Measurements from ENCODE around the gene TRANK1. TPM values are rescaled to one million over a fixed set of nuclear protein-coding genes. Genes with fewer than 3 reads are reported as not detected.

The TRANK1 gene
- total and polyA plus RNA-seq, 4 donors, result 2.9 to 40.0 (median 10.2) TPM

DNA sequence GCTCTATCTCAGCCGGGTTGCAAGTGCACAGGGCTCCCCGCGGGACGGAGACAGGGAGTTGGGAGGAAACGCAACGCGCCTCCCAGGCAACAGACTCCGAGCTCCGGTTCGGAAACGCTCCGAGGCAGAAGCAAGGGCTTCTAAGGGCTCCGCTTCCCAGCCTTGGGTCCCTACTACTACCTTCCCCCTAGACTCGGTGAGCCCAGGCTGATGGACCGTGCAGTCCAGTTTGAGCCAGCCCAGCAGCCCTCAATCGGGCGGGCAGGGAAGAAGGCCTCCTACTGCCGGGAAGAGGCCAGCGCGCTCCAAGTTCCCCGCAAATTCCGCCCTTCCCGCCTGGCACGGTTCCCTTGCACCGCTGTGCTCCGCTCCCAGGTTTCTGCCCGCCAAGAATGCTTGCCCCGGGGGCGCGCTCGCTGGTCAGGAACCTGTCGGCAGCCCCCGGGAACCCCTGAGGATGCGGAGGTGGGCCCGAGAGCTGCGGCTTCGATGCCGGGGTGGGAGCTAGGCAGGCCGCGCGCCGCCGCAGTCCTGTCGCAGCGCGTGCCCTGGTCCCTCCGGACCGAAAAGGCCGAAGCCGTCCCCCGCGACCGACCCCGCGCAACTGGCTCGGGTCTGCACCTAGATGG, 728 bp downstream of the TRANK1 start:
- under 1% methylated on average over 56 of the region's 56 CpGs for WGBS
- peak overlapping the region; percentile 71 to 83 for H3K9ac ChIP-seq (ENCODE audit: low read depth in 1 of 2, low read length in 2 of 2)
- peak overlapping the region; percentile 82 to 89 for H3K27ac ChIP-seq (ENCODE audit: low read depth in 1 of 2, low read length in 2 of 2)
- no peaks in the 10 kb centered on the region for H3K36me3 ChIP-seq (ENCODE audit: control insufficient read depth in 4 of 4, insufficient read depth in 3 of 4, low read depth in 1 of 4, low read length in 3 of 4)
- peak overlapping the region; percentile 75 to 92 (median 83) for H3K4me3 ChIP-seq (ENCODE audit: low read depth in 1 of 3, low read length in 3 of 3)
- peak; percentile 64 for DNase-seq (ENCODE audit: low spot score)
- H3K4me1 ChIP-seq (ENCODE audit: control insufficient read depth in 4 of 4, insufficient read depth in 4 of 4, low read length in 3 of 4), result peaks cover 5 to 13% (median 9%) of the 10 kb centered on the region in 4 donors
- H3K27me3 ChIP-seq (ENCODE audit: control insufficient read depth in 4 of 4, insufficient read depth in 4 of 4, low read length in 3 of 4), result no peaks in the 10 kb centered on the region
- H3K9me3 ChIP-seq (ENCODE audit: control insufficient read depth in 4 of 4, low read length in 3 of 4), result peaks cover 0 to 2% (median 0%) of the 10 kb centered on the region in 4 donors
- TF ChIP-seq, protein P1, sequence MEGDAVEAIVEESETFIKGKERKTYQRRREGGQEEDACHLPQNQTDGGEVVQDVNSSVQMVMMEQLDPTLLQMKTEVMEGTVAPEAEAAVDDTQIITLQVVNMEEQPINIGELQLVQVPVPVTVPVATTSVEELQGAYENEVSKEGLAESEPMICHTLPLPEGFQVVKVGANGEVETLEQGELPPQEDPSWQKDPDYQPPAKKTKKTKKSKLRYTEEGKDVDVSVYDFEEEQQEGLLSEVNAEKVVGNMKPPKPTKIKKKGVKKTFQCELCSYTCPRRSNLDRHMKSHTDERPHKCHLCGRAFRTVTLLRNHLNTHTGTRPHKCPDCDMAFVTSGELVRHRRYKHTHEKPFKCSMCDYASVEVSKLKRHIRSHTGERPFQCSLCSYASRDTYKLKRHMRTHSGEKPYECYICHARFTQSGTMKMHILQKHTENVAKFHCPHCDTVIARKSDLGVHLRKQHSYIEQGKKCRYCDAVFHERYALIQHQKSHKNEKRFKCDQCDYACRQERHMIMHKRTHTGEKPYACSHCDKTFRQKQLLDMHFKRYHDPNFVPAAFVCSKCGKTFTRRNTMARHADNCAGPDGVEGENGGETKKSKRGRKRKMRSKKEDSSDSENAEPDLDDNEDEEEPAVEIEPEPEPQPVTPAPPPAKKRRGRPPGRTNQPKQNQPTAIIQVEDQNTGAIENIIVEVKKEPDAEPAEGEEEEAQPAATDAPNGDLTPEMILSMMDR (IDR thresholded peaks at IDR 0.05; ENCODE audit: low read depth, low read length, missing input control), result peak; percentile 5
- TF ChIP-seq FOXA1 (IDR thresholded peaks at IDR 0.05) (no peak), RAD21 (IDR thresholded peaks at IDR 0.05) (peak in 1 of 2 donors; percentile 34), RXRA (IDR thresholded peaks at IDR 0.05) (no peak), JUND (IDR thresholded peaks at IDR 0.05) (no peak), YY1 (IDR thresholded peaks at IDR 0.05) (peak; percentile 67)

DNA sequence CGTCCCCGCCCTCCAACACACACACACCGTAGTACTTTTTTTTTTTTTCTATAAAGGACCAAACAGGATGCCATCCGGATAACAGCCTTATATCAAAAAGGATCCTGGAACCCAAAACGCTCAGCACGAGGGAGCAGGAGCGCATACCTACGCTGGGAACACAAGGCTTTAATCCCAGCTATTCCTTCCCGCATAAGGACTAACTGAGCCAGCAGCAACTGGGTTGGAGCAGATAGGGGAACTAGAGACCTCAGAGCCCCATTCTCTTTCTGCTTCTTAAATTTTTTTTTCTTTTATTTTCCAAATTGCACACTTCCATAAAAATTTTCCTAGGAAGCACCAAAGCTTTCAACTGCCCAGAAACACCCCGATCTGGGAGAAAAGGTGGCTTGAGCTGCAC, 1.3 kb downstream of the TRANK1 start:
- Histone ChIP-seq H3K27me3 (ENCODE audit: control insufficient read depth in 4 of 4, insufficient read depth in 4 of 4, low read length in 3 of 4) (no peaks in the 10 kb centered on the region), H3K27ac (ENCODE audit: low read depth in 1 of 2, low read length in 2 of 2) (peak overlapping the region; percentile 82 to 89), H3K4me3 (ENCODE audit: low read depth in 1 of 3, low read length in 3 of 3) (peak overlapping the region; percentile 75 to 92 (median 83)), H3K9me3 (ENCODE audit: control insufficient read depth in 4 of 4, low read length in 3 of 4) (peaks cover 0 to 2% (median 0%) of the 10 kb centered on the region in 4 donors), H3K4me1 (ENCODE audit: control insufficient read depth in 4 of 4, insufficient read depth in 4 of 4, low read length in 3 of 4) (peaks cover 8 to 13% (median 9%) of the 10 kb centered on the region in 4 donors), H3K9ac (ENCODE audit: low read depth in 1 of 2, low read length in 2 of 2) (peak overlapping the region; percentile 71 to 83), H3K36me3 (ENCODE audit: control insufficient read depth in 4 of 4, insufficient read depth in 3 of 4, low read depth in 1 of 4, low read length in 3 of 4) (no peaks in the 10 kb centered on the region)
- no peak for TF ChIP-seq FOXA1 (IDR thresholded peaks at IDR 0.05)
- TF ChIP-seq EGR1 (IDR thresholded peaks at IDR 0.05; ENCODE audit: low read depth in 2 of 2), result no peak
- TF ChIP-seq, protein P2, sequence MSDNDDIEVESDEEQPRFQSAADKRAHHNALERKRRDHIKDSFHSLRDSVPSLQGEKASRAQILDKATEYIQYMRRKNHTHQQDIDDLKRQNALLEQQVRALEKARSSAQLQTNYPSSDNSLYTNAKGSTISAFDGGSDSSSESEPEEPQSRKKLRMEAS (IDR thresholded peaks at IDR 0.05), result no peak
- TF ChIP-seq GABPA (IDR thresholded peaks at IDR 0.05 in 1 of 2, conservative IDR thresholded peaks at IDR 0.05 in 1 of 2), result no peak
- TF ChIP-seq RXRA (IDR thresholded peaks at IDR 0.05), result no peak
- TF ChIP-seq, protein P1 (IDR thresholded peaks at IDR 0.05; ENCODE audit: low read depth, low read length, missing input control), result no peak
- TF ChIP-seq, protein P3, sequence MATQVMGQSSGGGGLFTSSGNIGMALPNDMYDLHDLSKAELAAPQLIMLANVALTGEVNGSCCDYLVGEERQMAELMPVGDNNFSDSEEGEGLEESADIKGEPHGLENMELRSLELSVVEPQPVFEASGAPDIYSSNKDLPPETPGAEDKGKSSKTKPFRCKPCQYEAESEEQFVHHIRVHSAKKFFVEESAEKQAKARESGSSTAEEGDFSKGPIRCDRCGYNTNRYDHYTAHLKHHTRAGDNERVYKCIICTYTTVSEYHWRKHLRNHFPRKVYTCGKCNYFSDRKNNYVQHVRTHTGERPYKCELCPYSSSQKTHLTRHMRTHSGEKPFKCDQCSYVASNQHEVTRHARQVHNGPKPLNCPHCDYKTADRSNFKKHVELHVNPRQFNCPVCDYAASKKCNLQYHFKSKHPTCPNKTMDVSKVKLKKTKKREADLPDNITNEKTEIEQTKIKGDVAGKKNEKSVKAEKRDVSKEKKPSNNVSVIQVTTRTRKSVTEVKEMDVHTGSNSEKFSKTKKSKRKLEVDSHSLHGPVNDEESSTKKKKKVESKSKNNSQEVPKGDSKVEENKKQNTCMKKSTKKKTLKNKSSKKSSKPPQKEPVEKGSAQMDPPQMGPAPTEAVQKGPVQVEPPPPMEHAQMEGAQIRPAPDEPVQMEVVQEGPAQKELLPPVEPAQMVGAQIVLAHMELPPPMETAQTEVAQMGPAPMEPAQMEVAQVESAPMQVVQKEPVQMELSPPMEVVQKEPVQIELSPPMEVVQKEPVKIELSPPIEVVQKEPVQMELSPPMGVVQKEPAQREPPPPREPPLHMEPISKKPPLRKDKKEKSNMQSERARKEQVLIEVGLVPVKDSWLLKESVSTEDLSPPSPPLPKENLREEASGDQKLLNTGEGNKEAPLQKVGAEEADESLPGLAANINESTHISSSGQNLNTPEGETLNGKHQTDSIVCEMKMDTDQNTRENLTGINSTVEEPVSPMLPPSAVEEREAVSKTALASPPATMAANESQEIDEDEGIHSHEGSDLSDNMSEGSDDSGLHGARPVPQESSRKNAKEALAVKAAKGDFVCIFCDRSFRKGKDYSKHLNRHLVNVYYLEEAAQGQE (IDR thresholded peaks at IDR 0.05), result no peak
- TF ChIP-seq RAD21 (IDR thresholded peaks at IDR 0.05), result no peak
- TF ChIP-seq SP1 (IDR thresholded peaks at IDR 0.05), result no peak
- TF ChIP-seq, protein P4, sequence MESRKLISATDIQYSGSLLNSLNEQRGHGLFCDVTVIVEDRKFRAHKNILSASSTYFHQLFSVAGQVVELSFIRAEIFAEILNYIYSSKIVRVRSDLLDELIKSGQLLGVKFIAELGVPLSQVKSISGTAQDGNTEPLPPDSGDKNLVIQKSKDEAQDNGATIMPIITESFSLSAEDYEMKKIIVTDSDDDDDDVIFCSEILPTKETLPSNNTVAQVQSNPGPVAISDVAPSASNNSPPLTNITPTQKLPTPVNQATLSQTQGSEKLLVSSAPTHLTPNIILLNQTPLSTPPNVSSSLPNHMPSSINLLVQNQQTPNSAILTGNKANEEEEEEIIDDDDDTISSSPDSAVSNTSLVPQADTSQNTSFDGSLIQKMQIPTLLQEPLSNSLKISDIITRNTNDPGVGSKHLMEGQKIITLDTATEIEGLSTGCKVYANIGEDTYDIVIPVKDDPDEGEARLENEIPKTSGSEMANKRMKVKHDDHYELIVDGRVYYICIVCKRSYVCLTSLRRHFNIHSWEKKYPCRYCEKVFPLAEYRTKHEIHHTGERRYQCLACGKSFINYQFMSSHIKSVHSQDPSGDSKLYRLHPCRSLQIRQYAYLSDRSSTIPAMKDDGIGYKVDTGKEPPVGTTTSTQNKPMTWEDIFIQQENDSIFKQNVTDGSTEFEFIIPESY (IDR thresholded peaks at IDR 0.05), result no peak
- DNase-seq (ENCODE audit: low spot score), result no peak
- WGBS, result 25% methylated on average over 10 of the region's 10 CpGs
